Skeletal muscle satellite cell (primary cell): ENCODE results near the gene GPRC5B.

Source experiments
- H3K27me3 ChIP-seq: 2 replicates; pipeline ENCODE4 v1.7.0; 2013; ENCODE audit warnings: low read length; ENCODE audit not compliant: control insufficient read depth, insufficient read depth
- H3K36me3 ChIP-seq: 2 replicates; pipeline ENCODE4 v1.7.0; 2013; ENCODE audit warnings: mild to moderate bottlenecking, control low read depth, low read length; ENCODE audit not compliant: insufficient read depth
- H3K4me1 ChIP-seq: 2 replicates; pipeline ENCODE4 v1.7.0; 2013; ENCODE audit warnings: low read length; ENCODE audit not compliant: control insufficient read depth, insufficient read depth
- H3K4me2 ChIP-seq: 2 replicates; pipeline ENCODE4 v1.7.0; 2013; ENCODE audit warnings: mild to moderate bottlenecking, low read length
- H3K4me3 ChIP-seq: 2 replicates; pipeline ENCODE4 v1.7.0; 2013; ENCODE audit warnings: low read length
- H3K9ac ChIP-seq: 2 replicates; pipeline ENCODE4 v1.7.0; 2013; ENCODE audit warnings: mild to moderate bottlenecking, low read depth, low read length, moderate library complexity
- H3K9me3 ChIP-seq: replicated peaks from 2 replicates; pipeline ENCODE4 v1.7.0; 2013; ENCODE audit warnings: mild to moderate bottlenecking, control low read depth, low read length

GPRC5B gene

DNA sequence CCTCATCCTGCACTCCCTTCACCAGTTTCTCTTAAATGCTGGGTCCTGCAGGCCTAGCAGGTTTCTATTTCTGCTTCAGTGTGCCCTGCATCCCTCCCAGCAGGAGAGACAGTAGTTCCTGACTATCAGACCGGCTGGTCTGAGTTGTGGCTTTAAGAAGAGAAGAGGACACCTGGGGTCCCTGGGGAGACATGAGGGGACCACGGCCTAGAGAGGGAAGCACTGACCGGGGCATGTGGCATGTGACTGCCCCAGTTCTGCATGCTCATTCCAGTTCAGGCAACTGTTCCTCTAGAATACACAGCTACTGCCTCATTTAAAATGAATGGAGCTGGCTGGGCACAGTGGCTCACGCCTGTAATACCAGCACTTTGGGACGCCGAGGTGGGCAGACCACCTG is 61.3 kb downstream of the GPRC5B start:
- H3K36me3 ChIP-seq = no peaks in the 10 kb centered on the region
- no peak overlapping the region for H3K4me3 ChIP-seq
- H3K4me2 ChIP-seq = no peak overlapping the region
- no peaks in the 10 kb centered on the region for H3K27me3 ChIP-seq
- no peaks in the 10 kb centered on the region for H3K9me3 ChIP-seq
- no peaks in the 10 kb centered on the region for H3K4me1 ChIP-seq
- no peak overlapping the region for H3K9ac ChIP-seq

DNA sequence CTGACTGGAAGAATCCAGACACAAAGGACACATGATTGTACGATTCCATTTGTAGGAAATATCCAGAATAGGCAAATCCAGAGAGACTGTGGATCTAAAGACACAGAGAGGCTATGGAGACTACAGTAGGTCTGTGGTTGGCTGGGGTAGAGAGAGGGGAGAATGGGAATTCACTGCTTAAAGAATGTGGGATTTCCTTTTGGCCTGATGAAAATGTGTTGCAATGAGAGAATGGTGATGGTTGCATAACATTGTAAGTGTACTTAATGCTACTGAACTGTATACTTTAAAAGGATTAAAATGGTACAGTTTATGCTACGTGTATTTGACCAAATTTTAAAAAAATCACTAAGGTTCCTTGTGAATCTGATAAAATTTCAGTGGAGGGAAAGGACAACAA is 62.1 kb downstream of the GPRC5B start:
- no peak overlapping the region for H3K9ac ChIP-seq
- no peaks in the 10 kb centered on the region for H3K9me3 ChIP-seq
- no peaks in the 10 kb centered on the region for H3K4me1 ChIP-seq
- no peaks in the 10 kb centered on the region for H3K36me3 ChIP-seq
- no peaks in the 10 kb centered on the region for H3K27me3 ChIP-seq
- no peak overlapping the region for H3K4me3 ChIP-seq
- H3K4me2 ChIP-seq = no peak overlapping the region

- Histone ChIP-seq H3K4me3 (no peak overlapping the region), H3K27me3 (no peaks in the 10 kb centered on the region), H3K9ac (no peak overlapping the region), H3K36me3 (no peaks in the 10 kb centered on the region), H3K9me3 (no peaks in the 10 kb centered on the region), H3K4me2 (no peak overlapping the region), H3K4me1 (no peaks in the 10 kb centered on the region)
Measured at GRCh38 chr16:19817875-19818274, 66.8 kb downstream of the GPRC5B start.

GRCh38 chr16:19817122-19817521 is 67.5 kb downstream of the GPRC5B start:
- Histone ChIP-seq H3K36me3 (no peaks in the 10 kb centered on the region), H3K4me3 (no peak overlapping the region), H3K9ac (no peak overlapping the region), H3K9me3 (no peaks in the 10 kb centered on the region), H3K27me3 (no peaks in the 10 kb centered on the region), H3K4me1 (peaks cover 3% of the 10 kb centered on the region), H3K4me2 (no peak overlapping the region)

DNA sequence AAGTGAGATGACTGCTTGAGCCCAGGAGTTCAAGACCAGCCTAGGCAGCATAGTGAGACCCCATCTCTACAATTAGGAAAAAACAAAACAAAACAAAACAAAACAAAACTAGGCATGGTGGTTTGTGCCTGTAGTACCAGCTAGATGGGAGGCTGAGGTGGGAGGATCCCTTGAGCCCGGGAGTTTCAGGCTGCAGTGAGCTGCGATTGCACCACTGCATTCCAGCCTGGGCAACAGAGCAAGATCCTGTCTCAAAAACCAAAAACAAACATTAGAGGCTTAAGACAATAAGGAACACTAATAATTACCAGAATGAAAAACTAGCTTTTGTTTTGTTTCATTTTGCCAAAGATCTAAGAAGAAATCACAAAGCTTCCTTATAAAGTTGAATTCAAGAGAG is 69.2 kb downstream of the GPRC5B start:
- peaks cover 18% of the 10 kb centered on the region for H3K4me1 ChIP-seq
- H3K4me3 ChIP-seq = no peak overlapping the region
- H3K9me3 ChIP-seq = no peaks in the 10 kb centered on the region
- no peaks in the 10 kb centered on the region for H3K27me3 ChIP-seq
- no peaks in the 10 kb centered on the region for H3K36me3 ChIP-seq
- no peak overlapping the region for H3K4me2 ChIP-seq
- no peak overlapping the region for H3K9ac ChIP-seq

- Histone ChIP-seq H3K9me3 (no peaks in the 10 kb centered on the region), H3K4me1 (peaks cover 22% of the 10 kb centered on the region), H3K4me3 (no peak overlapping the region), H3K36me3 (no peaks in the 10 kb centered on the region), H3K4me2 (no peak overlapping the region), H3K27me3 (no peaks in the 10 kb centered on the region), H3K9ac (no peak overlapping the region)
Measured at GRCh38 chr16:19812986-19813385, 71.7 kb downstream of the GPRC5B start.

GRCh38 chr16:19810817-19811731 is 73.6 kb downstream of the GPRC5B start:
- Histone ChIP-seq H3K27me3 (no peaks in the 10 kb centered on the region), H3K9me3 (no peaks in the 10 kb centered on the region), H3K36me3 (no peaks in the 10 kb centered on the region), H3K4me1 (peaks cover 22% of the 10 kb centered on the region), H3K4me2 (peak overlapping the region; percentile 17), H3K9ac (peak overlapping the region; percentile 17), H3K4me3 (no peak overlapping the region)

DNA sequence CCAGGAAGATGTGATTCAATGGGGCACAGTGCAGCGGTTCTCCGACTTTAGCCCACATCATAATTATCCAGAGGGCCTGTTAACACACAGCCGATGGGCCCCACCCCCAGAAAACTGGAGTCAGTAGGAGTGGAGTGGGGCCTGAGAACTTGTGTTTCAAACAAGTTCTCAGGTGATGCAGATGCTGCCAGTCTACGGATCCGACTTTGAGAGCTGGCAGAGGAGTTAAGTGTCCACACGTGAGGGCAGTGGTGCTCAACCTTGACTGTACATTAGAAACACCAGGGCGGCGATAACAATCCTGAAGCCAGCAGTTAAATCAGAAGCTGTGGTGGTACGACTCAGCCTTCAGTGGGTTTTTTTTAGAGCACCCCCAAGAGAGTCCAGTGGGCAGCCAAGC is 75.0 kb downstream of the GPRC5B start:
- Histone ChIP-seq H3K9ac (no peak overlapping the region), H3K4me3 (no peak overlapping the region), H3K4me1 (peaks cover 25% of the 10 kb centered on the region), H3K9me3 (no peaks in the 10 kb centered on the region), H3K4me2 (no peak overlapping the region), H3K27me3 (no peaks in the 10 kb centered on the region), H3K36me3 (no peaks in the 10 kb centered on the region)

DNA sequence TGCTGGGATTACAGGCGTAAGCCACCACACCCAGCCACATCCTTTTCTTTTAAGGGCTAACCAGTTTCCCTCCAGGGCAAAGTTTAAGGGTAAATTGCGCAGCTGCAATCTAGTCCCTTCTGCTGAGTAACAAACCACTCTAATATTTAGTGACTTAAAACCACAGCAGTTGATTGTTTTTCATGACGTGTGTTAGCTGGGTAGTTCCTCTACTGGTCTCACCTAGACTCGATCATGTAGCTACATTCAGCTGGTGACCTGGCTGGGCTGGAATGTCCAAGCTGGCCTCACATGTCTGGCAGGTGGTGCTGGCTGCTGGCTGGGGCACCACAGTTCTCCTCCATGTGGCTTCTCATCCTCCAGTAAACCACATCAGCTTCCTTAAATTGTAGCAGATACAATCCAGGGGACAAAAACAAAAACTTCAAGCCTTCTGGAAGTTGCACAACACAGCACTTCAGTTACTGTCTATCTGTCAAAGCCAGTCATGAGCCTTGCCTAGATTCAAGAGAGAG is 75.5 kb downstream of the GPRC5B start:
- Histone ChIP-seq H3K36me3 (no peaks in the 10 kb centered on the region), H3K27me3 (no peaks in the 10 kb centered on the region), H3K9me3 (no peaks in the 10 kb centered on the region), H3K4me2 (no peak overlapping the region), H3K4me3 (no peak overlapping the region), H3K4me1 (peaks cover 27% of the 10 kb centered on the region), H3K9ac (no peak overlapping the region)

DNA sequence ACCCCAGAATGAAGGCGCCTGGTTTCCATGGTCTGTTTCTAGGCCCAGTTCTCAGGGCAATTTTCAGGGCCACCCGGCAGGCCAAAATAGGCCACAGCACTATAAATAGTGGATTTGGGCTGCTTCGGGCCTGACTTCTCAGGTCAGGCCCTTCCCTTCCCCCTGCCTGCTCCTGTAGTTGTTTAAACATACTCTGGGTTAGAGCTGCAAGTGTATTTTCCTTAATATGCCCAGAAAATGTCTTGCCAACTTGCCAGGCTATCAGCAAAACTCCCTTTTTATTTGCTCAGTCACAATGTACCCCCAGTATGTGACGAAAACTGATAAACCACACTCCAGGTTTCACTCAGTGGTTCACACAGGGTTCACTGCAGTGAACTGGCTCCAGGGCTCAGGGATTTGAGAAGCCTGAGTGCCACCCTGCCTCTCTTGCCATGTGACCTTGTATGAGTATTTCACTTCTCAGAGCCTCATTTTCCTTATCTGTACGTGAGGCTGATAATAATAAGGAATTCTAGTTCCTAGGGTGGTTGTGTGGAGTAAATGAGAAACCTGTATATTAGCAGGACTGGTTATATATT is 76.5 kb downstream of the GPRC5B start:
- H3K36me3 ChIP-seq = no peaks in the 10 kb centered on the region

More for the DNA sequence above, 76.5 kb downstream of the GPRC5B start:
- Histone ChIP-seq H3K27me3 (no peaks in the 10 kb centered on the region), H3K4me2 (no peak overlapping the region), H3K9me3 (no peaks in the 10 kb centered on the region), H3K4me3 (no peak overlapping the region), H3K4me1 (peaks cover 27% of the 10 kb centered on the region), H3K9ac (no peak overlapping the region)
